Measurements from ENCODE around the gene METTL25B.

GRCh38 chr1:156726549-156727226, 1.6 kb upstream of the METTL25B start:
- TF ChIP-seq POLR2AphosphoS5 (IDR thresholded peaks at IDR 0.05) (no peak), POLR2A (IDR thresholded peaks at IDR 0.05) (no peak), CTCF (IDR thresholded peaks at IDR 0.05) (peak in 2 of 4 experiments; percentile 12 to 36), EP300 (IDR thresholded peaks at IDR 0.05) (no peak)

Data from sigmoid colon (tissue), 4 donors.